Tibial artery (tissue), 4 donors: ENCODE results near the gene TMEM272.

Experiments
- DNase-seq, 2 donors: peaks; one replicate each; pipeline ENCODE4 v3.0.0-alpha.2; 2019
- H3K27ac ChIP-seq, 2 donors: fragments of 200-600 bp; sonication (generic) in 1 of 2; 1 replicate in 1 of 2; 2 replicates in 1 of 2; pipeline ENCODE4 v1.5.1; 2018 to 2019; ENCODE audit warnings: mild to moderate bottlenecking in 1 of 2
- H3K27me3 ChIP-seq, 2 donors: fragments of 200-600 bp; sonication (generic) in 1 of 2; one replicate each; pipeline versions ENCODE4 v1.5.1 to v1.6.0; 2016 to 2019
- H3K36me3 ChIP-seq, 3 donors: fragments of 200-600 bp; sonication (generic) in 2 of 3; one replicate each; pipeline ENCODE4 v1.5.1; 2016 to 2019; ENCODE audit warnings: mild to moderate bottlenecking in 2 of 3
- H3K4me1 ChIP-seq, 4 donors: fragments of 200-600 bp; sonication (generic) in 2 of 4; 1 replicate in 3 of 4; 2 replicates in 1 of 4; pipeline ENCODE4 v1.5.1; 2016 to 2019
- H3K4me3 ChIP-seq, 2 donors: fragments of 200-600 bp; sonication (generic) in 1 of 2; 1 replicate in 1 of 2; 2 replicates in 1 of 2; pipeline ENCODE4 v1.5.1; 2018 to 2019; ENCODE audit warnings: mild to moderate bottlenecking in 2 of 2
- H3K9me3 ChIP-seq, 3 donors: fragments of 200-600 bp; sonication (generic) in 1 of 3; one replicate each; pipeline ENCODE4 v1.5.1; 2016 to 2019
- CTCF ChIP-seq, 2 experiments: fragments of 200-600 bp in 1 of 2; fragments of 450-650 bp in 1 of 2; IDR thresholded peaks; one replicate each; pipeline ENCODE4 v1.5.1; 2017 to 2019; ENCODE audit warnings: antibody characterized with exemption in 2 of 2, mild to moderate bottlenecking in 1 of 2, moderate library complexity in 1 of 2
- intact Hi-C: fragments of 100-400 bp; cut with DNase I; formaldehyde crosslinking; loops from one replicate; pipeline ENCODE4 v1.15.0; 2023; ENCODE audit warnings: low total_unique reads

The TMEM272 gene

GRCh38 chr13:51882570-51883225 is 37.7 kb upstream of the TMEM272 start:
- DNase-seq, result no peak
- intact Hi-C loops, result no loop called here
- H3K4me3 ChIP-seq, result no peak overlapping the region
- H3K4me1 ChIP-seq, result no peaks in the 10 kb centered on the region
- H3K9me3 ChIP-seq, result no peaks in the 10 kb centered on the region
- H3K27ac ChIP-seq, result no peak overlapping the region
- H3K36me3 ChIP-seq, result no peaks in the 10 kb centered on the region
- H3K27me3 ChIP-seq, result no peaks in the 10 kb centered on the region
- TF ChIP-seq CTCF (IDR thresholded peaks at IDR 0.05), result no peak

DNA sequence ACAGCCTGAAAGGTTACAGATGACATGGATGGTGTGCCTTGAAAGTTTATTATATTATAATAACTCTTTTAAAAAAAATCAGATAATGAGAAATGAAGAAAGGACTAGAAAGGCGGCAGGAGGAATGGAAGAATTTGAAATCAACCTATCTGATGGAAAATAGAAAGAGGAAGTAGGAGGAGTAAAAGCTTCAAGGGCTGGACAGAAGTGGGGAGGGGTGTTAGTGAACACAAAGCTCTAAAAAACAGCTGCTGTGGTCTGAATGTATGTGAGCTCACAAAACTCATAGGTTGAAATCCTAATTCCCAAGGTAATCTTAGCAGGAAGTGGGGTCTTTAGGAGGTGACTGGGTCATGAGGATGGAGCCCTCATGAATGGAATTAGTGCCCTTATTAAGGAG is 36.3 kb upstream of the TMEM272 start:
- no peak overlapping the region for H3K4me3 ChIP-seq
- no peaks in the 10 kb centered on the region for H3K4me1 ChIP-seq
- H3K36me3 ChIP-seq, result no peaks in the 10 kb centered on the region
- DNase-seq, result no peak
- H3K27ac ChIP-seq, result no peak overlapping the region
- TF ChIP-seq CTCF (IDR thresholded peaks at IDR 0.05), result no peak
- intact Hi-C loops, result no loop called here
- no peaks in the 10 kb centered on the region for H3K9me3 ChIP-seq
- no peaks in the 10 kb centered on the region for H3K27me3 ChIP-seq

- Histone ChIP-seq H3K36me3 (no peaks in the 10 kb centered on the region), H3K27ac (no peak overlapping the region), H3K9me3 (no peaks in the 10 kb centered on the region), H3K4me1 (no peaks in the 10 kb centered on the region), H3K27me3 (no peaks in the 10 kb centered on the region), H3K4me3 (no peak overlapping the region)
- TF ChIP-seq CTCF (IDR thresholded peaks at IDR 0.05), result no peak
- DNase-seq, result no peak
- intact Hi-C loops, result no loop called here
Observed at GRCh38 chr13:51879133-51879532, 34.2 kb upstream of the TMEM272 start.

DNA sequence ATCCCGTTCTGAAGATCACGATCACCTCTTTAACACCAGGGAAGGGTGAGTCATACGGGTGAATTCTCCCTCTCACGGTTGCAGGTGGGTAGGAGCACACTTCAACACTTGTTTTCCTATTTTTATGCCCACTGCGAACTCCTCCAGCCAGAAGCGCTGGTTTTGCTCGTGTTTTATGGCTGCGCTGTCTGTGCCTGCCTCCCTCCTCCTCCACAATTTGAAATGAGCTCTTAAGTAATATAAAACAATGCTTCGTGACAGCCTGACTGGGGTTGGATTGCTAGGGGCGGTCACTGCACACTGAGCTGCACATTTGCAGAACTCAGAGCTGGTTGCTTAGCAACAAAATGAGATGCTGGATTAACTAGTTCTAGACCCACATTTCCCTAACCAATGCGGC is 29.7 kb upstream of the TMEM272 start:
- no peak overlapping the region for H3K4me3 ChIP-seq
- no peak for TF ChIP-seq CTCF (IDR thresholded peaks at IDR 0.05)
- no peaks in the 10 kb centered on the region for H3K36me3 ChIP-seq
- H3K9me3 ChIP-seq, result no peaks in the 10 kb centered on the region
- no peak overlapping the region for H3K27ac ChIP-seq
- H3K27me3 ChIP-seq, result no peaks in the 10 kb centered on the region
- intact Hi-C loops, result no loop called here
- DNase-seq, result no peak
- no peaks in the 10 kb centered on the region for H3K4me1 ChIP-seq

DNA sequence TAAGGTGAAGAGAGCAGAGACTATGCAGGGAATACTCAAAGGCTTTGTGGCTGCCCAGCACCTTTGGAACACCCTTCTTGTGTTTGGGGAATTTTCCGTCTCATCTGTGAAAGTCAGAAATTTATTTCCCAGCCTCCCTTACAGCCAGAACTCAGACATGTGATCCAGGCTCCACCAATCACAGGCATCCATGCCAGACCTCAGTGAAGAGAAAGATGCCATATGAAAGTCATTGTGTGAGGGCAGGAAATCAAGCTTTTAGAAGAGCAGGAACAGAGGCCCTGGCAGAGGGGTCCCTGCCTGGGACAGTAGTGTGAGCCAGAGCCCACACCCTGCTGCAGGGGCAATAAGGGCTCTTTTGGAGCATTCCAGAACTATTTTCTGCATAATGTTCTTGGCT is 28.9 kb upstream of the TMEM272 start:
- Histone ChIP-seq H3K4me1 (no peaks in the 10 kb centered on the region), H3K27ac (no peak overlapping the region), H3K4me3 (no peak overlapping the region), H3K27me3 (no peaks in the 10 kb centered on the region), H3K36me3 (no peaks in the 10 kb centered on the region), H3K9me3 (no peaks in the 10 kb centered on the region)
- intact Hi-C loops, result no loop called here
- no peak for TF ChIP-seq CTCF (IDR thresholded peaks at IDR 0.05)
- DNase-seq, result no peak
